Gastrocnemius medialis (tissue), 4 donors: ENCODE measurements around the gene BRWD1. TPM values are rescaled to one million over a fixed set of nuclear protein-coding genes. Genes with fewer than 3 reads are reported as not detected.

Source experiments
- ATAC-seq, 2 donors: fragments of 150-250 bp; one replicate each; pipeline ENCODE4 v1.9.1; 2016
- DNase-seq, 2 donors: peaks; one replicate each; pipeline ENCODE4 v3.0.0-alpha.2; 2019
- H3K27ac ChIP-seq, 4 donors: fragments of 200-600 bp; sonication (generic); 1 replicate in 1 of 4; 2 replicates in 3 of 4; pipeline ENCODE4 v1.5.1; 2016 to 2018; ENCODE audit warnings: mild to moderate bottlenecking in 2 of 4, moderate library complexity in 1 of 4
- H3K27me3 ChIP-seq, 3 donors: fragments of 200-600 bp; sonication (generic) in 2 of 3; 1 replicate in 1 of 3; 2 replicates in 2 of 3; pipeline versions ENCODE4 v1.5.1 to v1.6.0; 2016 to 2019; ENCODE audit warnings: mild to moderate bottlenecking in 1 of 3, moderate library complexity in 1 of 3
- H3K36me3 ChIP-seq, 2 donors: fragments of 200-600 bp; sonication (generic) in 1 of 2; one replicate each; pipeline ENCODE4 v1.5.1; 2017 to 2018
- H3K4me1 ChIP-seq, 2 donors: fragments of 200-600 bp; sonication (generic) in 1 of 2; one replicate each; pipeline ENCODE4 v1.5.1; 2016 to 2017; ENCODE audit warnings: mild to moderate bottlenecking in 2 of 2
- H3K4me3 ChIP-seq, 4 donors: fragments of 200-600 bp; sonication (generic) in 3 of 4; 1 replicate in 1 of 4; 2 replicates in 3 of 4; pipeline ENCODE4 v1.5.1; 2016 to 2019; ENCODE audit warnings: mild to moderate bottlenecking in 2 of 4
- H3K9me3 ChIP-seq, 3 donors: fragments of 200-600 bp; sonication (generic) in 2 of 3; 1 replicate in 1 of 3; 2 replicates in 2 of 3; pipeline ENCODE4 v1.5.1; 2016 to 2019
- POLR2A ChIP-seq, 2 donors: fragments of 450-650 bp; IDR thresholded peaks; one replicate each; pipeline ENCODE4 v1.6.1; 2017; ENCODE audit warnings: antibody characterized with exemption in 2 of 2, mild to moderate bottlenecking in 2 of 2, moderate library complexity in 2 of 2
- in situ Hi-C, 4 donors: fragments of 200-750 bp; cut with MboI; loops; one replicate each; pipeline versions ENCODE4 v1.15.0 to v1.8.0; 2017; ENCODE audit warnings: low sequenced_read_pairs in 4 of 4
- intact Hi-C: fragments of 100-400 bp; cut with DNase I; formaldehyde crosslinking; loops from one replicate; pipeline ENCODE4 v1.15.1; 2023; ENCODE audit warnings: low total_unique reads
- total RNA-seq, 4 donors: library from RNA; depleted of rRNA; stranded (reverse); fragments of >200 nt; gene quantifications; one replicate each; pipeline versions ENCODE4 v1.1.0 to v1.2.3, GENCODE V29; 2016
- TF ChIP-seq, protein P1 (sequence below), 5 experiments: fragments of 450-650 bp in 3 of 5; fragments of 200-600 bp in 2 of 5; sonication (generic) in 2 of 5; IDR thresholded peaks in 4 of 5; conservative IDR thresholded peaks in 1 of 5; 1 replicate in 4 of 5; 2 replicates in 1 of 5; pipeline ENCODE4 v1.5.1; 2016 to 2019; ENCODE audit warnings: antibody characterized with exemption in 5 of 5, mild to moderate bottlenecking in 3 of 5, moderate library complexity in 3 of 5

BRWD1 gene
- total RNA-seq, 4 donors from 2014 or later: 42.2 to 65.7 (median 50.4) TPM

DNA sequence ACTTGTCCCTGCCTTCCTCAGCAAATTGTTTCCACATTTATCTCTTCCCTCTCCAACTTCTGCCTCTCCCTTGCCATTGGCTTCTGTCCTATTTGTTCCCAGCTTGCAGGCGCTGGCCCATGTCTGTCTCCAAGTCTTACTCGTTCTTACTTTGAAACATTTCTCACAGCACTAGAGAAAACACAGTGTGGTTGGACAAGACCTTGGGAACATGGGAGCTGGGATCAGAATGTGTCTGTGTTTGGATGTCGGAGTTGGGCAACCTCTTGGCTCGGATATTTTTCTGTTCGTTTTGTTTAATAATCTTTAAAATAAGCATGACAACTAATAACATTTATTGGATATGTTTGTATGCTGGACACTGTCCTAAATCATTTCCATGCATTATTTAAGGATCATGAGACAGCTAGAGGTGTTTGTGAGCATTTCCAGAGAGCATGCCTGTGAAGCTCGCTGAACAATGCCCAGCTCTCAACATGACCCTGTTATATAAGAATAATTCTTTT is 5.9 kb upstream of the BRWD1 start:
- no peaks in the 10 kb centered on the region for H3K36me3 ChIP-seq
- no peaks in the 10 kb centered on the region for H3K9me3 ChIP-seq
- ATAC-seq: peak in 1 of 2 donors; percentile 58
- DNase-seq: peak; percentile 13 to 30
- peak overlapping the region in 1 of 4 donors; percentile 65 for H3K27ac ChIP-seq
- H3K4me1 ChIP-seq: peaks cover 6 to 11% of the 10 kb centered on the region in 2 donors
- H3K4me3 ChIP-seq: no peak overlapping the region
- no peaks in the 10 kb centered on the region for H3K27me3 ChIP-seq
- in situ Hi-C loops: loop anchor here in 3 of 4 donors (5.0 to 10.0 kb wide), 2 partner anchors 65 to 68 kb away; a partner anchor contains a TSS
- TF ChIP-seq, protein P1, sequence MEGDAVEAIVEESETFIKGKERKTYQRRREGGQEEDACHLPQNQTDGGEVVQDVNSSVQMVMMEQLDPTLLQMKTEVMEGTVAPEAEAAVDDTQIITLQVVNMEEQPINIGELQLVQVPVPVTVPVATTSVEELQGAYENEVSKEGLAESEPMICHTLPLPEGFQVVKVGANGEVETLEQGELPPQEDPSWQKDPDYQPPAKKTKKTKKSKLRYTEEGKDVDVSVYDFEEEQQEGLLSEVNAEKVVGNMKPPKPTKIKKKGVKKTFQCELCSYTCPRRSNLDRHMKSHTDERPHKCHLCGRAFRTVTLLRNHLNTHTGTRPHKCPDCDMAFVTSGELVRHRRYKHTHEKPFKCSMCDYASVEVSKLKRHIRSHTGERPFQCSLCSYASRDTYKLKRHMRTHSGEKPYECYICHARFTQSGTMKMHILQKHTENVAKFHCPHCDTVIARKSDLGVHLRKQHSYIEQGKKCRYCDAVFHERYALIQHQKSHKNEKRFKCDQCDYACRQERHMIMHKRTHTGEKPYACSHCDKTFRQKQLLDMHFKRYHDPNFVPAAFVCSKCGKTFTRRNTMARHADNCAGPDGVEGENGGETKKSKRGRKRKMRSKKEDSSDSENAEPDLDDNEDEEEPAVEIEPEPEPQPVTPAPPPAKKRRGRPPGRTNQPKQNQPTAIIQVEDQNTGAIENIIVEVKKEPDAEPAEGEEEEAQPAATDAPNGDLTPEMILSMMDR (IDR thresholded peaks at IDR 0.05 in 4 of 5, conservative IDR thresholded peaks at IDR 0.05 in 1 of 5): no peak
- TF ChIP-seq POLR2A (IDR thresholded peaks at IDR 0.05): no peak
- intact Hi-C loops: no loop called here

DNA sequence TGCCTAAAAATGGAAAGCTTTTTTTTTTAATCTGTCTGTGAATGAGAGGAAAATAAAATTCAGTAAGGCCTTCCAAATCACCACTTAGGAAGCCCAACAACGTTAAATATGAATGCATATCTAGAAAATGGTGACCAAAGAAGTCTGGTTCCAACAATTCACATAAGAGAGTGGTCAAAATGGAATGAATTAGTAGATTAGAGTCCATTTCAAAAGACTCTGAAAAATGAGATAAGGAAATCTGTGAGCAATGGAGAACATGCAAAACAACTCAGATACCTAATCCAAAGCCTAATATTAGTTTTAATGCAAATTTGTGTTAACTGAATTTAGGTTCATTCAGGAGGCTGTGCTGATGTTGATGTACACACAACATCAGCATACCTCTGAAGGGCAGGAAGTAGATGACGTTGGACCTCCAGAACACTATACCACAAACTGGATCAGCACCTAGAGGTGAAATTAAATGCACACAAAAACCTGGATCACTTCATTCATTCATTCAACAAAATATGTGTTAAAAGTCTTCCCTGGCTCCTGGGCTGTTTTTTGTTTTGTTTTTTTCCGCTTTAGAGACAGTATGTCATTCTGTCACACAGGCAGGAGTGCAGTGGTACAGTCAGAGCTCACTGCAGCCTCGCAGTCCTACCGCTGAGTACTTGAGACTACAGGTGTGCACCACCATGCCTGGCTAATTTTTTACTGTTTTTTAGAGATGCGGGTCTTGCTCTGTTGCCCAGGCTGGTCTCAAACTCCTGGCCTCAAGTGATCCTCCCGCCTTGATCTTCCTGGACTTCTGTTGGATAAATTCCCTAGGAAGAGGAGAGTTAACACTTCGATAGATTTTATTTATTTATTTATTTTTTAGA is 4.9 kb upstream of the BRWD1 start:
- DNase-seq (no peak), ATAC-seq (no peak)
- Histone ChIP-seq H3K27me3 (no peaks in the 10 kb centered on the region), H3K36me3 (no peaks in the 10 kb centered on the region), H3K4me1 (peaks cover 9 to 11% of the 10 kb centered on the region in 2 donors), H3K9me3 (no peaks in the 10 kb centered on the region), H3K4me3 (no peak overlapping the region), H3K27ac (peak overlapping the region in 1 of 4 donors; percentile 65)
- in situ Hi-C loops (loop anchor here in 3 of 4 donors (5.0 to 10.0 kb wide), 2 partner anchors 66 to 69 kb away; a partner anchor contains a TSS), intact Hi-C loops (no loop called here)
- TF ChIP-seq, protein P1 (IDR thresholded peaks at IDR 0.05 in 4 of 5, conservative IDR thresholded peaks at IDR 0.05 in 1 of 5): no peak
- TF ChIP-seq POLR2A (IDR thresholded peaks at IDR 0.05): no peak

GRCh38 chr21:39317134-39318090 is 4.0 kb upstream of the BRWD1 start:
- Histone ChIP-seq H3K36me3 (no peaks in the 10 kb centered on the region), H3K4me1 (peaks cover 9 to 11% of the 10 kb centered on the region in 2 donors), H3K27me3 (no peaks in the 10 kb centered on the region), H3K9me3 (no peaks in the 10 kb centered on the region), H3K27ac (no peak overlapping the region), H3K4me3 (no peak overlapping the region)
- in situ Hi-C loops (loop anchor here in 3 of 4 donors (5.0 to 10.0 kb wide), 2 partner anchors 67 to 70 kb away; a partner anchor contains a TSS), intact Hi-C loops (no loop called here)
- ATAC-seq: no peak
- no peak for TF ChIP-seq POLR2A (IDR thresholded peaks at IDR 0.05)
- TF ChIP-seq, protein P1 (IDR thresholded peaks at IDR 0.05 in 4 of 5, conservative IDR thresholded peaks at IDR 0.05 in 1 of 5): no peak
- no peak for DNase-seq

- Histone ChIP-seq H3K4me3 (no peak overlapping the region), H3K4me1 (peaks cover 13 to 16% of the 10 kb centered on the region in 2 donors), H3K27me3 (no peaks in the 10 kb centered on the region), H3K27ac (no peak overlapping the region), H3K36me3 (no peaks in the 10 kb centered on the region), H3K9me3 (no peaks in the 10 kb centered on the region)
- TF ChIP-seq, protein P1 (IDR thresholded peaks at IDR 0.05 in 4 of 5, conservative IDR thresholded peaks at IDR 0.05 in 1 of 5): no peak
- TF ChIP-seq POLR2A (IDR thresholded peaks at IDR 0.05): no peak
- DNase-seq: no peak
- no peak for ATAC-seq
- in situ Hi-C loops: loop anchor here in 3 of 4 donors (5.0 to 10.0 kb wide), 2 partner anchors 68 to 71 kb away; a partner anchor contains a TSS
- intact Hi-C loops: no loop called here
These were observed 3.3 kb upstream of the BRWD1 start for GRCh38 chr21:39316729-39317128.
